Body of pancreas (tissue), 4 donors: ENCODE measurements around the gene VIPR1.

Experiments used
- POLR2A ChIP-seq, 3 donors: fragments of 450-650 bp; IDR thresholded peaks; one replicate each; pipeline ENCODE4 v1.6.1; 2016; ENCODE audit warnings: antibody characterized with exemption in 3 of 3, mild to moderate bottlenecking in 2 of 3
- TF ChIP-seq, protein P1 (sequence below), 7 experiments: fragments of 450-650 bp in 4 of 7; fragments of 200-600 bp in 3 of 7; sonication (generic) in 3 of 7; IDR thresholded peaks; one replicate each; pipeline ENCODE4 v1.5.1; 2016 to 2019; ENCODE audit warnings: antibody characterized with exemption in 7 of 7

DNA sequence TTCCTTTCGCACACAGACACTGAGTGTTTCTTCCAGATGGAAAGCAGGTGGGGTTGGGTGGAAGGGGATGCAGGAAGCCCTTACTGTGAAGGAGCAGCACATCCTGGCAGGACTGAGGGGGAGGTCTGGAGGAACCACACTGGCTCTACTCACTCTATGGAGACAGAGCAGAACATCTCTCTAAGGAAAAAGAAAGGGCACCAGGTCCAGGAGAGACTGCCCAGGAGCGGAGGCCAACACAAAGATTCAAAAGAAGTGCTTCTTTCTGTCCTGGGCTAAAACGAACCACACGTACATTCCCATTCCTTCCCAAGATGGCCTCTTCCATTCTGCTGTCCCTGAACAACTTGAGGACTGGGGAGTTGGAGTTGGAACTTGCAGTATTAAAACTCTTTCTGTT is 13.8 kb upstream of the VIPR1 start:
- TF ChIP-seq, protein P1, sequence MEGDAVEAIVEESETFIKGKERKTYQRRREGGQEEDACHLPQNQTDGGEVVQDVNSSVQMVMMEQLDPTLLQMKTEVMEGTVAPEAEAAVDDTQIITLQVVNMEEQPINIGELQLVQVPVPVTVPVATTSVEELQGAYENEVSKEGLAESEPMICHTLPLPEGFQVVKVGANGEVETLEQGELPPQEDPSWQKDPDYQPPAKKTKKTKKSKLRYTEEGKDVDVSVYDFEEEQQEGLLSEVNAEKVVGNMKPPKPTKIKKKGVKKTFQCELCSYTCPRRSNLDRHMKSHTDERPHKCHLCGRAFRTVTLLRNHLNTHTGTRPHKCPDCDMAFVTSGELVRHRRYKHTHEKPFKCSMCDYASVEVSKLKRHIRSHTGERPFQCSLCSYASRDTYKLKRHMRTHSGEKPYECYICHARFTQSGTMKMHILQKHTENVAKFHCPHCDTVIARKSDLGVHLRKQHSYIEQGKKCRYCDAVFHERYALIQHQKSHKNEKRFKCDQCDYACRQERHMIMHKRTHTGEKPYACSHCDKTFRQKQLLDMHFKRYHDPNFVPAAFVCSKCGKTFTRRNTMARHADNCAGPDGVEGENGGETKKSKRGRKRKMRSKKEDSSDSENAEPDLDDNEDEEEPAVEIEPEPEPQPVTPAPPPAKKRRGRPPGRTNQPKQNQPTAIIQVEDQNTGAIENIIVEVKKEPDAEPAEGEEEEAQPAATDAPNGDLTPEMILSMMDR (IDR thresholded peaks at IDR 0.05): no peak
- no peak for TF ChIP-seq POLR2A (IDR thresholded peaks at IDR 0.05)
